Urinary bladder (tissue), 4 donors: ENCODE results near the gene PSKH1. TPM values are rescaled to one million over a fixed set of nuclear protein-coding genes. Genes with fewer than 3 reads are reported as not detected.
"Not testable (repeated sequence)": the region's sequence is repeated elsewhere in the genome, so short reads cannot be mapped to it uniquely, and the experiment has no call there.

Experiments used
- DNase-seq: peaks from one replicate; pipeline ENCODE4 v3.0.0-alpha.2; 2015; ENCODE audit errors: extremely low spot score
- H3K27ac ChIP-seq: one replicate; pipeline ENCODE4 v1.5.1; 2013; ENCODE audit warnings: low read depth, mild to moderate bottlenecking, moderate library complexity
- H3K36me3 ChIP-seq: one replicate; pipeline ENCODE4 v1.6.1; 2013; ENCODE audit warnings: mild to moderate bottlenecking, moderate library complexity; ENCODE audit not compliant: insufficient read depth
- H3K4me1 ChIP-seq: one replicate; pipeline ENCODE4 v1.6.1; 2013; ENCODE audit warnings: mild to moderate bottlenecking, moderate library complexity; ENCODE audit not compliant: insufficient read depth
- H3K4me3 ChIP-seq: one replicate; pipeline ENCODE4 v1.5.1; 2013; ENCODE audit warnings: low read depth, low read length
- WGBS: extraction: QIAGEN DNeasy Blood & Tissue Kit; methylation state at CpG from one replicate; pipeline ENCODE4 v1.1.7; 2013; 5-methylcytosine and 5-hydroxymethylcytosine counted together
- polyA plus RNA-seq: library from polyadenylated mRNA; stranded (reverse); fragments of 200-250 nt; gene quantifications from one replicate; pipeline ENCODE4 v1.2.3, GENCODE V29; 2013
- total RNA-seq: library from RNA; depleted of rRNA; stranded (reverse); fragments of >200 nt; gene quantifications from one replicate; pipeline ENCODE4 v1.2.3, GENCODE V29; 2014
- donor health status: healthy with polysubstance abuse.
- donor health status: healthy.

The PSKH1 gene
- total and polyA plus RNA-seq, 2 donors: 9.9 to 39.0 TPM

DNA sequence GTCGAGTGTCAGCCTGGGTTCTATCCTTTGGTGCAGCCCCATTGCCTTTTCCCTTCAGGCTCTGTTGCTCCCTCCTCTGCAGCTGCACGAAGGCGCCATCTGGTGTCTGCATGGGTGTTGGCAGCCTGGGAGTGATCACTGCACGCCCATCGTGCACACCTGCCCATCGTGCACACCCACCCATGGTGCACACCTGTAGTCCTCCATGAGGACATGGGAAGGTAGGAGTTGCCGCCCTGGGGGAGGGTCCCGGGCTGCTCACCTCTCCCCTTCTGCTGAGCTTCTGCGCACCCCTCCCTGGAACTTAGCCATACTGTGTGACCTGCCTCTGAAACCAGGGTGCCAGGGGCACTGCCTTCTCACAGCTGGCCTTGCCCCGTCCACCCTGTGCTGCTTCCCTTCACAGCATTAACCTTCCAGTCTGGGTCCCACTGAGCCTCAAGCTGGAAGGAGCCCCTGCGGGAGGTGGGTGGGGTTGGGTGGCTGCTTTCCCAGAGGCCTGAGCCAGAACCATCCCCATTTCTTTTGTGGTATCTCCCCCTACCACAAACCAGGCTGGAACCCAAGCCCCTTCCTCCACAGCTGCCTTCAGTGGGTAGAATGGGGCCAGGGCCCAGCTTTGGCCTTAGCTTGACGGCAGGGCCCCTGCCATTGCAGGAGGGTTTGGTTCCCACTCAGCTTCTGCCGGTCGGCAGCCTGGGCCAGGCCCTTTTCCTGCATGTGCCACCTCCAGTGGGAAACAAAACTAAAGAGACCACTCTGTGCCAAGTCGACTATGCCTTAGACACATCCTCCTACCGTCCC lies 35.7 kb downstream of the PSKH1 start:
- Histone ChIP-seq H3K27ac (no peak overlapping the region), H3K4me1 (no peaks in the 10 kb centered on the region), H3K36me3 (no peaks in the 10 kb centered on the region), H3K4me3 (no peak overlapping the region)
- no peak for DNase-seq
- WGBS: 51% methylated on average over 16 of the region's 16 CpGs

DNA sequence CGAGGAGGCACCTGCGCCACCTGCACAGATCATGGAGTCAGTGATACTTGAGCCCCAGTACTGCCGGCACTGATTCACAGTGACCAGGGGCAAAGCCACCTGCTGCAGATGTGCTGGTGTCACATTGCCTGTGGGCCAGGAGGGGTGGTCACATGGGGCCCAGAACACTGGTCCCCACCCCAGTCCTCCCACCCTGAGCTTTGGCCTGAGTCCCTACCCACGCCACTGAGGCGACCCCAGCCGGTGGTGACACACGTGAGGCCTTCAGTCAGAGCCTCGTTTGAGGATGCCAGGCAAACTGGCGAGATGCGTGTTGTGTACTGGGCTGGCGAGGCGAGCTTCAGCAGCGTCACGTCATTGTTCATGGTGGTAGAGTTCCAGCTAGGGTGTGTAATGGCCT lies 37.1 kb downstream of the PSKH1 start:
- WGBS: 93% methylated on average over 14 of the region's 14 CpGs
- no peak overlapping the region for H3K4me3 ChIP-seq
- no peaks in the 10 kb centered on the region for H3K4me1 ChIP-seq
- no peaks in the 10 kb centered on the region for H3K36me3 ChIP-seq
- H3K27ac ChIP-seq: no peak overlapping the region
- DNase-seq: no peak

DNA sequence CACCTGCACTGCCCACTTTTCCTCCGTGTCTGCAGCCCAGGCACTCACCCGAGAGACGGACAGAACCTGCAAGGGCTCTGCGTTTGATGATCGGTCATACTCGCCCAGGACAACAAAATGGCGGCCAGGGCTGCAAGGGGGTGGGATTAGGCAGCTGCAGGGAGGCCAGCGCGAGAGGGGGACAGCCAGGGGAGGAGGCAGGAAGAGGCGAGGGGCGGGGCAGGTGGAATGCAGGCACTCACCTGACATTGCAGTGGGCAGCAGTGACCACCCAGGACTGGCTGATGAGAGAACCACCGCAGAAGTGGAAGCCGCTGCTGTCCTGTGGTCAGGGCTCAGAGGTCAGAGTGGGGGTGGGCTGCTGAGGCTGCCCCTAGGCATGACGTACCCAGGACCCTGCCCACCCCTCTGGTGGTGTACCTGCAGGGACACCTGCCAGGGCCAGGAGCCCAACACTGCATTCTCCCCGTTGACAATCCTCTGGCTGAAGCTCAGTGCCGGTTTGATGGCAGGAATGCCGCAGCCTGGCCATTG lies 37.7 kb downstream of the PSKH1 start:
- Histone ChIP-seq H3K27ac (no peak overlapping the region), H3K4me3 (no peak overlapping the region), H3K4me1 (no peaks in the 10 kb centered on the region), H3K36me3 (no peaks in the 10 kb centered on the region)
- no peak for DNase-seq
- WGBS: 90% methylated on average over 17 of the region's 17 CpGs

DNA sequence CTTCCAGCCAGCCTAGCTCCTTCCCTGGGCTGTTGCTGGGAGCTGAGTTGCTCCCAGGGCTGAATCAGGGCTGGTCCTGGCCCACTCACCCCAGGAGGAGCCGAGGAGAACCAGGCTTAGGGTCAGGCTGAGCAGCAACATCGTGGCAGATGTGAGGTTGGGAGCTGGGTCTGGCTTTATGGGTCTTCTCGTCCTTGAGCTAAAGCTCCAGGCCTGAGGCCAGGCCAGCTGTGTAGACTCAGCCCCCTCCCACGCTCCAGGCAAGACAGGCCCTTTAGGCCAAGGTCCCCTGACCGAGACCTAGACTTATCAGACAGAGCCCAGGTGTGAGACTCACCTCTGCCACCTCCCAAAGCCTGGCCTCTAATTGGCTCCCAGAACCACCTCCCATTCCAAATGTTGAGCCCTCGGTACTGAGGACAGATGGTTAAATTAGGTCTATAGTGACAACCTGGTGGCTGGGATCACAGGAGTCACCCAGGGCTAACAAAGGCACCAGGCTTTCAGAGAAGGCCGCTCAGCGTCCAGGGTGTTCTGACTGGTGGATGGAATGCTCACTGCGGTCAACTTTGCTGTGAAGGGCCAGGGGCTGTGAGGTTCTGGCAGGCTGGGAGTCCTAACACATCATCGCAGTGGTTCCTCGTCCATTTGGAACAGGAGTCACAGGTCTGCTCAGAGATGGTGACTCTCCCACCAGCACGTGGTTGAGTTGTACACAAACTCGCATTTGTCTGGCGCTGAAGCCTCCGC lies 38.8 kb downstream of the PSKH1 start, which contains the start of gene CTRL:
Gene CTRL (minus strand): TSS at position 151 of the 750 bp plus-strand sequence. CDS start 10 bp downstream, at position 141.
- Histone ChIP-seq H3K27ac (no peak within 1 kb of the TSS), H3K4me1 (no peaks in the 10 kb centered on the region), H3K36me3 (no peaks in the 10 kb centered on the region), H3K4me3 (no peak within 1 kb of the TSS)
- WGBS: 84% methylated on average over 15 of the region's 15 CpGs
- DNase-seq: no peak

DNA sequence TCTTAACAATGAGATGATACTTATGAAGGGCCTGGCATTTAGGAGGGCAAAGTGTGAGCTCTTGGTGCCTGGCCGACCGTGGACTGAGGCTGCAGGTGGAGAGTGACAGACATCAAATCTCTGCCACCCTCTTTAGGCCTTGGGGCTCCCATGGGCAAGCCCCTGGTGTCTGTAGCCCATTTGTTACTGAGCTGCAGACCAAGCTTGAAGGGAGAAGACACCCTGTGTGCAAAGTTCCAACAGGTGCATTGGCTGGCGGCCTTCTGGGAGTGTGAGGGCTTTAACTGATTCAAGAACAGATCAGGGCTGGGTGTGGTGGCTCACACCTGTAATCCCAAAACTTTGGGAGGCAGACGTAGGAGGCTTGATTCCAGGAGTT lies 39.4 kb downstream of the PSKH1 start:
- WGBS: 95% methylated on average over 4 of the region's 4 CpGs
- Histone ChIP-seq H3K36me3 (no peaks in the 10 kb centered on the region), H3K4me1 (no peaks in the 10 kb centered on the region), H3K27ac (no peak overlapping the region), H3K4me3 (no peak overlapping the region)
- no peak for DNase-seq

DNA sequence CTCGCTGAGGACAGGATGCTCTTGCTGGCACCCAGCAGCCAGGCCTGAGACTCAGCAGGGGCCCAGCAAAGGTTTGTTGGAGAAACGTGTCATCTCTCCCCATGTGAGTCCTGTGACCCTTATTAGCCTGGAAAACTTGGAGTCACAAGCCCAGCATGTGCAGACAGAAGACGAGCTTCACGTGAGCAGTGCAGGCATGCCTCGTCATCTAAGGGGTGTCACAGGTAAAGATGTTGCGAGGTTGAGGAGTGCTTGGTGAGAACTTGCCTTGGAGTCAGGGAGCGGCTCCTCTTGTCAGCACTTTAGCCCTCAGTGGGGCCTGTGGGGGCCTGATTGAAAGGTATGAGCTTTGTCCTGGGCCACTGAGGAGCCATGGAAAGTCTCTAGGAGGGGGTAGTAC lies 40.8 kb downstream of the PSKH1 start:
- no peaks in the 10 kb centered on the region for H3K4me1 ChIP-seq
- no peaks in the 10 kb centered on the region for H3K36me3 ChIP-seq
- no peak overlapping the region for H3K27ac ChIP-seq
- H3K4me3 ChIP-seq: no peak overlapping the region
- DNase-seq: no peak
- WGBS: 86% methylated on average over 7 of the region's 7 CpGs

DNA sequence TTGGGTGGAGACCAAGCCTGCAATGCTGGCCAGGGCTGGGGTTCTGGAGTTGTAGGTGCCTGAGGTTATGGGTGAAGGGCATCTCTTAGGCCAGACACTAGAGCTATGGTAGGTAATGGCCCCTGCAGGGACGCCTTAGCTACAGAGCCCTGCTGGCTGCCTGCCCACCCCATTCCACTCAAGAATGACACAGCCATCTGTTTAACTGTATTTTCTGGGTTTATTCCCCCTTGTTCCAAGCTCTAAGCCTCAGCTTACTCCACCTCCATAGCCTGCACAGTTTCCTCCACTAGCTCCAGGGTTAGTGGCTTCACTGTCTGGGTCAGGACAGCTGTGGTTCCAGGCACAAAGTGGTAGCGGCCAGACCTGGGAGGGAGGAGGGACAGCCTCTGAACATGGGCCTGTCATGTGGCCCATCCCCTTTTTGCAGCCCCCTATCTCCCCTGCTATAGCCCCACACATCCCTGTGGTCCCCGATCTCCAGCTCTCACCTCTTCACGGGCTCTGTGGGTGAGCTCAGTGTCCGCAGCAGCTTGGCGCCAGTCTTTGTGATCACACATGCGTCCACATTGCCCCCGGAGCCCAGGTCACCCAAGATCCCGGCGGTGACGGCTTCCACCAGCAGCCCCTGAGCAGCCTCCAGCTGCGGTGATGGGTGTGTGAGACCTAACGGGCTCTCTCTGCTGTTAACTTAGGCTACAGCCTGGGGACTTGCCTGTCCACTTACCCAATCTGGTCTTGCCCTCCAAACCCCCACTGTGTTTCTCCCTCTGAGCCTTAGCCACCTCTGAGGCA lies 41.4 kb downstream of the PSKH1 start:
- Histone ChIP-seq H3K36me3 (no peaks in the 10 kb centered on the region), H3K4me1 (no peaks in the 10 kb centered on the region), H3K4me3 (no peak overlapping the region), H3K27ac (no peak overlapping the region)
- no peak for DNase-seq
- WGBS: 39% methylated on average over 13 of the region's 13 CpGs

DNA sequence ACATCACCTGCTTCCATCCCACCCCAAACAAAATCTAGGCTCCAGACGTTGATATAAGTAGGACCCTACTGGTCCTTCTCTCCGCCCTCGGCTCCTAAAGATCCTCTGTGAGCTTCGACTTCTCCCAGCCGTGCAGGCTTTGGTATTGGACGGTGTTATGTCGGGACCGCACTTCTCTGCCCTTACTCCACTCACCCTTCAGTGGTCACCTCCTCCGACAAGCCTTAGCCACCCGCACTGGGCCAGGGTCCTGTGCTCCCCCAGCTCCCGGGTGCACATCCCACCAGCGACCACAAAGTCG lies 42.0 kb downstream of the PSKH1 start:
- H3K36me3 ChIP-seq: no peaks in the 10 kb centered on the region
- WGBS: 17% methylated on average over 13 of the region's 13 CpGs
- no peak overlapping the region for H3K27ac ChIP-seq
- no peak for DNase-seq
- H3K4me3 ChIP-seq: peak overlapping the region; percentile 83
- H3K4me1 ChIP-seq: no peaks in the 10 kb centered on the region

DNA sequence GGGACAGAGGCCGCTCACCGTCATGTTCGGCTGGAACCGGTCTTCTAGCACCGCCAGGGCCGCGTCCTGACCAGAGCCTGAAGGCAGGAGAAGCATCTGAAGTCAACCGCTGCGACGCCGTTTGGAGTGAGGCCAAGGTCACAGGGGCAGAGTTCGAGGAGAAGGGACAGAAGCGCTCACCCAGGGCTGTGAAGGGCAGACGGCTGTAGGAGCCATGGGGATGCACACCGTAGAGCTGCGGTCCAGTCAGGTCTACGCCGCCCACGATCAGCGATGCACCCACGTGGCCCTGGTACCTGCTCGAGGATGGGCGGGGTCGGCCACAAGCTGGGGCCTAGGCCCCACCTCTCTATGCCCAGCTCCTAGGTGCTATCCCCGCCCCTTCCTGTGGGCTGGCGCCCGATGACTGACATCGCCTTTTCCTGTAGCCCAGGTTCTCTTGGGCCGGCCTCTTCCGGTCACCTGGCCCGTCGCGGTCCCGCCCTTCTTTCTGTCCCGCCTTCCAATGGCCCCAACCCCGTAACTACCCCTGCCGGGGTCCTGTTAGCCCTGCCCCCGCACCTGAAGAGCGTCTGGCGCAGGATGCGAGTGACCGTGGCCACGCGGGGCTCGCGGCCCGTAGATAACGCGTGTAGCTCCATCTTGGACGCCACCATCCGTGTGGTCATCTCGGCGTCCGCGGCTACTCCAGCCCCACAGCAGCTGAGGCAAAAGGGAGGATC lies 42.5 kb downstream of the PSKH1 start:
- Histone ChIP-seq H3K36me3 (no peaks in the 10 kb centered on the region), H3K4me1 (no peaks in the 10 kb centered on the region), H3K4me3 (peak overlapping the region; percentile 83), H3K27ac (peak overlapping the region; percentile 96)
- 2% methylated on average over 55 of the region's 55 CpGs for WGBS
- DNase-seq: peak; percentile 89

DNA sequence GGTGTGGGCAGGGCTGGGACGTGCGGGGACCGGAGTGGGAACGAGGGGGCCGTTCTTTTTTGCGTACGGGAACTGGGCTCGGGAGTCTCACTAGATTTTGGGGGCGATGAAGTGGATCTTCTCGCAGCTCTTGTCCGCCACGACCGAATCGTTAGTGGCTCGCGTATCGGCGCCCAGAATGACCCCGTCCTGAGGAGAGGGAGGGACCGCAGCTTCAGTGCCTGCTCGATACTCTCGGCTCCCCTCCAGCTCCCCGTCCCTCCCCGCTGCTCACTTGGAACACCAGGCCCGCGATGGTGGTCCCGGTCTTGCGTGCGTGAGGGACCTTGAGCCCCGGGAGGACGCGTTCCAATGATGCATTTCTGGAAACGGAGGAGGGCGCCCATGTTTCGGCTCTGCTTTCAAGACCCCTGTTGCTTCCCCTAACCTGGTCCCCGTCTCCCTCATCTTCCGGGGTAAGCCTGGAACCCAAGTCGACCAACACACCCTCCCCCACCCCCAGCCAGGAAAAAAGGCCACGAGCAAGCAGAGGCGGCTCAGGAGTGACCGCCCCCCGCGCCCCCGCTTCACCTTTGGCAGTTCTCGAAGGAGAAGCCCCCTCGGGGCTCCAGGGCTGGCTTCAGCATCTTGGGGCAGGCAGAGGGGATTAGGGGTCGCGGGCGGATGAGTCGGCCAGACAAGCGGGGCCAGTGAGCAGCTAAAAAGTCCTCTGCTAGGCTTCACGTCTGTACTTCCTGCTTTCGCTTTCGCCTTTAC lies 43.2 kb downstream of the PSKH1 start, which contains the start of gene PSMB10:
Gene PSMB10 (minus strand): TSS at position 727 of the 756 bp plus-strand sequence. CDS start 101 bp downstream, at position 626.
- DNase-seq: peak; percentile 2
- Histone ChIP-seq H3K27ac (peak within 1 kb of the TSS; percentile 96), H3K4me3 (peak within 1 kb of the TSS; percentile 83), H3K4me1 (no peaks in the 10 kb centered on the region), H3K36me3 (no peaks in the 10 kb centered on the region)
- under 1% methylated on average over 54 of the region's 54 CpGs for WGBS

DNA sequence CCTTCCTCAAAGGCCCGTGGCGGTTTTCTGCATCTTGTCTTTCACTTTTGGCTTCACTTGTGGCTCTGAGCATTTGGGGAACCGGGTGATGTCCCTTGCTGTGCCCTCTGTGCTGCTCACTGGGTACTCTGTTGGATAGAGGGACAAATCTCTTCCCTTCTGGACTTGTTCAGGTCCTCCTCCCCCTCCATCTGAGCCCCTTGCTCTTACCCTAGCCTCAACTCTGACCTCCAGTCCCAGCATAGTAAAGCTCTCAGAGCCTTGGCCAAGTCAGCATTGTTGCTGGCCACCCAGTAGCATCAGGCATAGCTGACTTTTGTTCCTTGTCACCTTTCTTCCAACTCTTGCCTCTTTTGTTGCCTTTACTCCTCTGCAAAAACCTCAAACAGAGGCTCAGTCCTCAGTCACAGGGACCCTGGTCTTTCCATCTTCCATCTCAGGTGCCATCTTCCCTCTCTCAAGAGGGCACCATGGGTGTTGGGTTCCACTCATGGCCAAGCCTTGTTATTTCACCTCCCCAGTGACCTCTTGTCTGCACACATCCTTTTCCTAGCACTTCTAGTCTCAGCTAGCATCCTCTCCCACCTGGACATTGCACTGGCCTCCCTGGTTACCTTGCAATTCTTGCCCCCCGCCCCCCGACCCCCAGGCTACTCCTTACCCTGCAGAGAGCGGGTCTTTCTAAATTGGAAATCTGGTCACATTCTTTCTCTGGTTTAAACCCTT lies 44.0 kb downstream of the PSKH1 start:
- H3K4me3 ChIP-seq: peak overlapping the region; percentile 83
- H3K36me3 ChIP-seq: no peaks in the 10 kb centered on the region
- DNase-seq: no peak
- no peaks in the 10 kb centered on the region for H3K4me1 ChIP-seq
- H3K27ac ChIP-seq: peak overlapping the region; percentile 96
- 48% methylated on average over 6 of the region's 6 CpGs for WGBS

DNA sequence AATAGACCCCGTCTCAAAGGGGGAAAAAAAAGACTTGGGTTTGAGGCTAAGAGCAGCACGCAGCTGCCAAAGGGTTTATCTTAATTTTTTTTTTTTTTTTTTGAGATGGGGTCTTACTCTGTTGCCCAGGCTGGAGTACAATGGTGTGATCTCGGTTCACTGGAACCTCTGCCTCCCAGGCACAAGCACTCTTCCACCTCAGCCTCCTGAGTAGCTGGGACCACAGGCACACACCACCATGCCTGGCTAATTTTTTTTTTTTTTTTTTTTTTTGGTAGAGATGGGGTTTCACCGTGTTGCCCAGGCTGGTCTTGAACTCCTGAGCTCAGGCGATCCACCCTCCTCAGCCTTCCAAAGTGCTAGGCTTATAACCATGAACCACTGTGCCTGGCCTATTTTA lies 44.7 kb downstream of the PSKH1 start:
- DNase-seq, H3K4me3 ChIP-seq, H3K27ac ChIP-seq, H3K36me3 ChIP-seq, H3K4me1 ChIP-seq: not testable (repeated sequence)
- 91% methylated on average over 5 of the region's 5 CpGs for WGBS
